Eye (tissue), 1 donor: ENCODE results near the gene PDE11A.
"Not testable (repeated sequence)": the region's sequence is repeated elsewhere in the genome, so short reads cannot be mapped to it uniquely, and the experiment has no call there.

Experiments
- DNase-seq: peaks from one replicate; pipeline ENCODE4 v3.0.0-alpha.2; 2015

PDE11A gene

GRCh38 chr2:178074123-178075005 lies 1.8 kb upstream of the PDE11A start:
- DNase-seq = no peak

GRCh38 chr2:178072000-178072382 lies 586 bp downstream of the PDE11A start:
- DNase-seq = no peak

GRCh38 chr2:178070824-178071223 lies 1.8 kb downstream of the PDE11A start:
- DNase-seq = no peak

- no peak for DNase-seq
Observed at GRCh38 chr2:178069551-178069950, 3.0 kb downstream of the PDE11A start.

GRCh38 chr2:178068823-178069454 lies 3.6 kb downstream of the PDE11A start:
- DNase-seq = no peak

- no peak for DNase-seq
Observed at GRCh38 chr2:178066890-178067669, 5.5 kb downstream of the PDE11A start.

- no peak for DNase-seq
Observed at GRCh38 chr2:178066324-178066723, 6.3 kb downstream of the PDE11A start.

GRCh38 chr2:178059681-178060080 lies 12.9 kb downstream of the PDE11A start:
- DNase-seq = no peak

- DNase-seq = no peak
Observed at GRCh38 chr2:178059111-178059510, 13.5 kb downstream of the PDE11A start.

- DNase-seq = no peak
Observed at GRCh38 chr2:178057179-178057680, 15.3 kb downstream of the PDE11A start.

GRCh38 chr2:178056345-178056744 lies 16.2 kb downstream of the PDE11A start:
- DNase-seq = no peak

GRCh38 chr2:178051257-178051656 lies 21.3 kb downstream of the PDE11A start:
- DNase-seq = not testable (repeated sequence)

- no peak for DNase-seq
Observed at GRCh38 chr2:178047391-178047790, 25.2 kb downstream of the PDE11A start.

GRCh38 chr2:178044836-178045235 lies 27.7 kb downstream of the PDE11A start:
- no peak for DNase-seq

GRCh38 chr2:178043266-178043665 lies 29.3 kb downstream of the PDE11A start:
- peak; percentile 16 for DNase-seq

GRCh38 chr2:178033583-178033982 lies 39.0 kb downstream of the PDE11A start:
- DNase-seq = not testable (repeated sequence)

- DNase-seq = no peak
Observed at GRCh38 chr2:178029342-178029741, 43.2 kb downstream of the PDE11A start.

GRCh38 chr2:178025551-178026185 lies 46.9 kb downstream of the PDE11A start:
- DNase-seq = no peak

GRCh38 chr2:178018141-178018540 lies 54.4 kb downstream of the PDE11A start:
- DNase-seq = no peak

- no peak for DNase-seq
Observed at GRCh38 chr2:178016612-178017011, 56.0 kb downstream of the PDE11A start.

GRCh38 chr2:178012639-178013038 lies 59.9 kb downstream of the PDE11A start:
- DNase-seq = no peak

- no peak for DNase-seq
Observed at GRCh38 chr2:178009813-178010212, 62.8 kb downstream of the PDE11A start.
